GM13976 (cell line): ENCODE data around the gene ADAMTS8.

ENCODE experiments used
- DNase-seq: peaks from one replicate; pipeline ENCODE4 v3.0.0; 2012; ENCODE audit warnings: low spot score
- CTCF ChIP-seq: IDR thresholded peaks from 2 replicates; pipeline ENCODE4 v1.5.1; 2012; ENCODE audit warnings: borderline replicate concordance, mild to moderate bottlenecking; ENCODE audit not compliant: insufficient read depth; ENCODE audit errors: extremely low read depth, missing control alignments, control extremely low read depth
- in situ Hi-C: fragments of 300-500 bp; cut with MboI; formaldehyde crosslinking; loops from one replicate; pipeline ENCODE4 v1.12.0; 2022; ENCODE audit warnings: low sequenced_read_pairs, mixed read lengths, inconsistent platforms; ENCODE audit not compliant: unreplicated experiment

Gene ADAMTS8

GRCh38 chr11:130428316-130429119, at the start of gene ADAMTS8:
TSS of gene ADAMTS8 (minus strand) at chr11:130428609. CDS start at chr11:130428286, 323 bp downstream.
- DNase-seq: no peak
- in situ Hi-C loops: loop anchor here (10.0 kb wide), 1 partner anchor 214 kb away; no protein-coding TSS in a partner anchor
- no peak for TF ChIP-seq CTCF

GRCh38 chr11:130477586-130478203, 49.3 kb upstream of the ADAMTS8 start:
- in situ Hi-C loops: no loop called here
- peak; percentile 12 for DNase-seq
- TF ChIP-seq CTCF: no peak

- in situ Hi-C loops: no loop called here
- DNase-seq: peak; percentile 37
- no peak for TF ChIP-seq CTCF
Observed at GRCh38 chr11:130476922-130477491, 48.6 kb upstream of the ADAMTS8 start.

- no peak for TF ChIP-seq CTCF
Observed at GRCh38 chr11:130476200-130476921, 48.0 kb upstream of the ADAMTS8 start.

GRCh38 chr11:130475426-130476053, 47.1 kb upstream of the ADAMTS8 start:
- no peak for TF ChIP-seq CTCF
- in situ Hi-C loops: no loop called here
- peak; percentile 20 for DNase-seq

More at GRCh38 chr11:130476200-130476921, 48.0 kb upstream of the ADAMTS8 start:
- DNase-seq: peak; percentile 18
- in situ Hi-C loops: no loop called here
